NCI-H2196 (cell line): Measurements from ENCODE around the gene SSR3.
"Not testable (repeated sequence)": the region's sequence is repeated elsewhere in the genome, so short reads cannot be mapped to it uniquely, and the experiment has no call there.

Experiments used
- DNase-seq: peaks from one replicate; lab custom pipeline; 2025; ENCODE audit not compliant: unreplicated experiment; lab: John Stamatoyannopoulos, UW

SSR3 gene

DNA sequence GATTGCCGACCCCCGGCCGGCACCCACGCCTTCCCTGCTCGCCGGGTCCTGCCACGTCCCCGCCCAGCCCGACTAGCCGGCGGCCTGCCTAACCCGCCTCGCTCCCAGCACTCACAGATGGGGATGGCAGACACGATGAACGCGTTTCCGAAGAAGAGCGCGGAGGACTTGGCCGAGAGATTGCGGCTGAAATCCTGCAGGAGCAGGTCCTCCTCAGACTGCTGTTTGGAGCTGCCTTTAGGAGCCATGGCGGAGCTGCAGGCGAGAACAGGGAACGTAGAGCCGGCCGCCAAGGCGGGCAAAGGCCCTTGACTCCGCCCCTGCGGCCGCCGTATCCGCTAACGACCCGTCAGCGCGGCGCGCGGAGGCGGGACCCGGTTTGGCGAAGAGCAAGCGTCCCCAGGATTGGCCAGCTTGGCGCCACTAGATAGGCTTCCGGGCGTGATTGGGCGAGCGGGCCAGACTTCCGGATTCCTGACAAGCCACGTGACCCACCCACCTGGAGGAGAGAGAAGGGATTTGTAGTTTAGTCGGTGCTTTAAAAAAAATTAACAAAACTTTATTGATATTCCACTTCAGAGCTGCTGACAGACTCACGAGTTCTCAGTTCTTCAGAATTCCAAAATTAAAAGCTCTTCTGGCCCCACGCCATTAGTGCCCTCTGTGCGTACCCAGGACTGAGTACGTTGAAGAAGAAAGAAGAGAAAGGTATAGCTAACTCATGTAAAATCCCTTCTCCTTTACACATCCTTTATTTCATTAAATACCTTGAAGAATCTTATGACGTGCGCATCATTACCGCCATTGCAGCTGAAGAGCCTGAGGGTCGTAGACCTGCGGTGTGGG lies at the start of gene SSR3:
SSR3 (minus strand) TSS at position 276 of the 846 bp plus-strand sequence; CDS start at position 248, 28 bp downstream.
- peak; percentile 100 for DNase-seq

DNA sequence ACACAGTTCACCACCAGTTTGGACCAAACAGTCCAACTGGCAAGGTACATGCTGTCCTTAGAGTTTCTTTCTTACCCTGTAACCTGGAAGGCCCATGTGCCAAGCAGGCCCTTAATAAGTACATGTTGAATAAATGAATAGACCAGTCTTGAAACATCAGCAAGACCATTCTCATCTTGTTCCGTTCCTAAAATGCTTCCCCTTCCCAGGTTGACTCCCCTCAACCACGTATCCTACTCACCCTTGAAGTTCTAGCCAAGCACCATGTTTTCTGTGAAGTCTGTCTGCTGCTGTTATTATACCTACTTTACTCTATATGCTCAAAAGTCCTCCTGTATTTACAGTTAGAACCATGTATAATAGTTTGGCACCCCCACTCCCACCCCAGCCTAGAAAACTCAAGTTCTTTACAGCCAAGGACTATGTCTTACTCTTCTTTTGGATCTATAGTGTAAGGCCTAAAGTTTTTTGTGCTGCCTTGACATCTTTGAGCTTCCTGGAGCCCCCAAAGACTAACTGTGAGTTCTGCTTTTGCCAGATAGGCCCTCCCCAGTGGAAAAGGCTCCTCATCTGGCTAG lies 49.2 kb upstream of the SSR3 start:
- no peak for DNase-seq

DNA sequence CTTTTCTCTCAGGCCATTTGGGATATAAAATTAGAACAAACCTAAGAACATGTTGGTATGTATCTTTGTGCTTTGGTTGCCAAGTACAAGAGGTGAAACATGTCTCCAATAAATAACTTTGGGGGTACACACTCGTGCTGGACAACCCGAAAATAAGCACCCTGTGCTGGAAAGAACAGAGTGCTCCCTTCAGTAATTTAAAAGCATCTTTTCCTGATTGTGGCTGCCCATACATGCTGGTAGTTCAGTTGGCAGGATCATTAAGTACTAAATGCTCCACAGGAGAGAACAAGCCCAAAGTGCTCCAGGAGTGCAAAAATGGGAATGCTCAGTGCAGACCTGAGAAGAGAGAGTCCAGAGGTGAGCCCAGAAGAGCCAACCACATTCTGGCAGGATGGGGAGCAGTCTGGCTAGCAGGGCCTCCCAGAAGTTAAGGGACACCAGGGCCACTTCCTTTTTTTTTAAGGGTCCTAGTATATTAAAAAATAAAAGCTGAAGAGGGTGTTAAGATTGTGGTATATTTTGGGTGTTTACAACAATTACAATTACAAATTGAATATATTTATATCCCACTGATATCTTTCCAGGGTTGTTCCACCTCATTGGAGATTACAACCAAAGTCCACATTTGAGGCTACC lies 48.6 kb upstream of the SSR3 start:
- DNase-seq = no peak

GRCh38 chr3:156602424-156602823 lies 47.5 kb upstream of the SSR3 start:
- DNase-seq = no peak

DNA sequence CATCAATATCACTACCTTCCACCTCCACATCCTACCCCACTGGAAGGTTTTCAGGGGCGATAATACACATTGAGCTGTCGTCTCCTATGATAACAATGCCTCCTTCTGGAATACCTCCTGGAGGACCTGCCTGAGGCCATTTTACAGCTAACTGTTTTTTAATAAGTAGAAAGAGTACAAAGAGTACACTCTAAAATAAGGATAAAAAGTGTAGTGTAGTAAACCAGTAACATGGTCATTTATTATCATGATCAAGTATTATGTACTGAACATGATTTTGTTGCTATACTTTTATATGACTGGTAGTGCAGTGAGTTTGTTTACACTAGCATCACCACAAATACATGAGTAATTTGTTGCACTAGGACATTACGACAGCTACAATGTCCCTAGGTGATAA lies 46.6 kb upstream of the SSR3 start:
- DNase-seq = no peak

DNA sequence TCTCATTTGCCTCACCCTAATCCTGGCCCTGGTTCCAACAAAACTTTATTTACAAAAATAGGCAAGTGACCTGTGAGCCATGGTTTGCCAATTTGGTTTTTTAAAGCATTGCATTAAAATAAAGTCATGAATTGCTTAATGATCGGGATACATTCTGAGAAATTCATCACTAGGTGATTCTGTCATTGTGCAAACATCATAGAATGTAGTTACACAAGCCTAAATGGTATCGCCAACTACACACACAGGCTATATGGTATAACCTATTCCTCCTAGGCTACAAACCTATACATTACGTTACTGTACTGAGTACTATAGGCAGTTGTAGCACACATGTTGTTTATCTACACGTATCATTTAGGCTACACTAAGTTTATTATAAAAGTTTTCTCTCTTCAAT lies 45.9 kb upstream of the SSR3 start:
- no peak for DNase-seq

- DNase-seq = no peak
Measured at GRCh38 chr3:156599089-156599874, 44.4 kb upstream of the SSR3 start.

GRCh38 chr3:156598413-156598812 lies 43.5 kb upstream of the SSR3 start:
- no peak for DNase-seq

DNA sequence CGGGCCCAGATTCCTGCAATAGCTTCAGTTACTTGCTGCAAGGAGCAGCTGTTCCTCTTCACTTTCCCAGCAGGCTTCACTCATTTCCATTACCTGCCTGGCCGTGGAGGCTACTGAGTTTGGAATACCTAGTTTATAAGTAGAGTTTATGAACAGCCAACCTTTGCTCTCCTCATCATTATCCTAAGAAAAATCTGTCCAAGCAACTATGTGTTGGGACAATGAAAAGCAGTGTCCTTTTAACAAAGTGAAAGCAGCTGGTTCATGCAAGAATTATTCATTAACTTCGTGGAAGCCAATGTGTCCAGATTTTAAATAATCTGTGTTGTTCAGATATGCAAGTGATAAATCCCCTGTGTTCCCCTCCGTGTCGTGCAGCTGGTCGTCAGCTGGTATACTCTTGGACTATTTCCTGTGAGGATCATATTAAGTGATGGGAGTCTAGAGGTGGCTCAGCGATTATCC lies 39.3 kb upstream of the SSR3 start:
- DNase-seq = no peak

- DNase-seq = no peak
Measured at GRCh38 chr3:156593814-156594213, 38.9 kb upstream of the SSR3 start.

- DNase-seq = not testable (repeated sequence)
Measured at GRCh38 chr3:156589806-156590205, 34.9 kb upstream of the SSR3 start.

GRCh38 chr3:156587760-156588069 lies 32.8 kb upstream of the SSR3 start:
- no peak for DNase-seq

GRCh38 chr3:156586905-156587759 lies 32.2 kb upstream of the SSR3 start:
- DNase-seq = no peak

GRCh38 chr3:156583469-156583868 lies 28.6 kb upstream of the SSR3 start:
- no peak for DNase-seq

GRCh38 chr3:156582532-156583183 lies 27.7 kb upstream of the SSR3 start:
- no peak for DNase-seq

- DNase-seq = no peak
Measured at GRCh38 chr3:156581954-156582353, 27.0 kb upstream of the SSR3 start.

- DNase-seq = no peak
Measured at GRCh38 chr3:156581033-156581432, 26.1 kb upstream of the SSR3 start.

- no peak for DNase-seq
Measured at GRCh38 chr3:156579427-156579851, 24.5 kb upstream of the SSR3 start.

DNA sequence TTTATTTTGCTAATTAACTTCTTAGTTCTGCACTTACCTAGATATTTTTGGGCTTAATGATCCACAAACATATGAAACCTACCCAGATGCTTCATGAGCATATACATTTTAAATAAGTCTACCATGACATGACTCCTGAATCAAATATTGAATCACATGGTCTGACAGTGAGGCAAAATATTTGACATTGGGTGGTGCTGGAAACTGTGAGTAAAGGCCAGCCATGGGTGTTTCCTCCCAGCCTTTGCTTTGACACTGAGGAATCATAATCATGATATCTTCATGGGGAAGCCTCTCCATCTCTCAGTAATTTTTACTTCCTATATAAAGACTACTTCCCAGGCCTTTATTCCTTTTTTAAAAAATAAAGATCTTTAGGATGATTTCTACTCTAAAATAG lies 22.8 kb upstream of the SSR3 start:
- DNase-seq = no peak
